Astrocyte (in vitro differentiated cells and primary cell): Measurements from ENCODE around the gene DLG1. TPM values are rescaled to one million over a fixed set of nuclear protein-coding genes. Genes with fewer than 3 reads are reported as not detected.
"Not testable (repeated sequence)": the region's sequence is repeated elsewhere in the genome, so short reads cannot be mapped to it uniquely, and the experiment has no call there.

Experiments used
- DNase-seq: peaks from one replicate; pipeline ENCODE4 v3.0.0-alpha.2; 2010; ENCODE audit warnings: low read depth
- FAIRE-seq: peaks from 2 replicates; lab custom pipeline; 2011; peaks lifted over from hg19 to GRCh38; lab: Jason Lieb, UNC
- H2AFZ ChIP-seq: 2 replicates; pipeline ENCODE4 v1.6.0; 2012; ENCODE audit warnings: low read depth, low read length, inconsistent platforms
- H3K27ac ChIP-seq: 2 replicates; pipeline ENCODE4 v1.5.1; 2011; ENCODE audit warnings: low read depth, low read length, inconsistent platforms
- H3K27me3 ChIP-seq: 2 replicates; pipeline ENCODE4 v1.6.0; 2011; ENCODE audit warnings: low read length, inconsistent platforms; ENCODE audit not compliant: insufficient read depth
- H3K36me3 ChIP-seq: 2 replicates; pipeline ENCODE4 v1.5.1; 2011; ENCODE audit warnings: low read length, inconsistent platforms; ENCODE audit not compliant: insufficient read depth
- H3K4me1 ChIP-seq: 2 replicates; pipeline ENCODE4 v1.5.1; 2011; ENCODE audit warnings: low read length, inconsistent platforms; ENCODE audit not compliant: insufficient read depth
- H3K4me2 ChIP-seq: 2 replicates; pipeline ENCODE4 v1.6.0; 2012; ENCODE audit warnings: low read length, inconsistent platforms
- H3K4me3 ChIP-seq: 2 replicates; pipeline ENCODE4 v1.5.1; 2011; ENCODE audit warnings: low read depth, mild to moderate bottlenecking, low read length, inconsistent platforms; ENCODE audit not compliant: insufficient read depth
- H3K79me2 ChIP-seq: 2 replicates; pipeline ENCODE4 v1.6.0; 2012; ENCODE audit warnings: mild to moderate bottlenecking, low read length, inconsistent platforms; ENCODE audit not compliant: insufficient read depth
- H3K9ac ChIP-seq: 2 replicates; pipeline ENCODE4 v1.6.0; 2012; ENCODE audit warnings: mild to moderate bottlenecking, low read length, inconsistent platforms
- H3K9me3 ChIP-seq: 2 replicates; pipeline ENCODE4 v1.5.1; 2012; ENCODE audit warnings: low read depth, mild to moderate bottlenecking, low read length, inconsistent platforms; ENCODE audit not compliant: insufficient read depth
- H4K20me1 ChIP-seq: 2 replicates; pipeline ENCODE4 v1.6.0; 2012; ENCODE audit warnings: low read length, inconsistent platforms; ENCODE audit not compliant: insufficient read depth
- H3K27ac Mint-ChIP-seq: one replicate; pipeline ENCODE4 v1.8.0; 2021; ENCODE audit warnings: mild to moderate bottlenecking, mixed read lengths; ENCODE audit not compliant: unreplicated experiment
- H3K27me3 Mint-ChIP-seq: one replicate; pipeline ENCODE4 v1.8.0; 2021; ENCODE audit warnings: low read depth, mixed read lengths; ENCODE audit not compliant: unreplicated experiment
- H3K36me3 Mint-ChIP-seq: one replicate; pipeline ENCODE4 v1.8.0; 2021; ENCODE audit warnings: low read depth, mixed read lengths; ENCODE audit not compliant: unreplicated experiment
- H3K4me1 Mint-ChIP-seq: one replicate; pipeline ENCODE4 v1.8.0; 2021; ENCODE audit warnings: low read depth, mixed read lengths; ENCODE audit not compliant: unreplicated experiment
- H3K4me3 Mint-ChIP-seq: one replicate; pipeline ENCODE4 v1.8.0; 2021; ENCODE audit warnings: mild to moderate bottlenecking, moderate library complexity, mixed read lengths; ENCODE audit not compliant: unreplicated experiment
- H3K9me3 Mint-ChIP-seq: one replicate; pipeline ENCODE4 v1.8.0; 2021; ENCODE audit warnings: mild to moderate bottlenecking, mixed read lengths; ENCODE audit not compliant: unreplicated experiment
- EZH2 ChIP-seq: IDR thresholded peaks from 2 replicates; pipeline ENCODE4 v1.6.1; 2012; ENCODE audit warnings: mild to moderate bottlenecking, low read length, inconsistent platforms; ENCODE audit not compliant: insufficient read depth
- total RNA-seq: library from RNA; stranded (reverse); gene quantifications from 2 replicates; pipeline ENCODE4 v1.2.1, GENCODE V29; 2021
- TF ChIP-seq, protein P1 (sequence below): IDR thresholded peaks from 2 replicates; pipeline ENCODE4 v1.5.1; 2011; ENCODE audit warnings: low read depth, mild to moderate bottlenecking, inconsistent platforms, low read length, moderate library complexity; ENCODE audit not compliant: insufficient read depth

DLG1 gene
- total RNA-seq, 1 donor from 2014 or later = 210 TPM

DNA sequence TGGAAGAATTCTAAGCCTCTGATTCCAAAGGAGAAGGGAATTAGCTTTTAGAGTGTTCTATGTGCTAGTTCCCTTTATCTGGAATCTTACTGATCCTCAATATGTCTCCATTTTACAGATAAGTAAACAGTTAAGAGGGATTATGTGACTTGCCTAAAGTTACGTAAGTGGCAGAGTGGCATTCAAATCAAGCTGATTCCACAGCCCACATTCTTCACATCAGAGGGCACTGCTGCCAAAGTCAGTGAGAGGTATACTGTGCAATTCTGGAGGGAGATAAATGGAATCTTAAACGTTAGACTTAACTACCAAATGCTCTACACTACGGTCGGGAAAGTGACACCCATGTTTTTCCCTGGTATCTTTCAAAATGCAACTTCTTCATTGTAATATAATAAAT lies 257.8 kb downstream of the DLG1 start:
- Histone ChIP-seq H3K9me3 (no peaks in the 10 kb centered on the region), H3K27me3 (no peaks in the 10 kb centered on the region), H3K4me2 (no peak overlapping the region), H3K79me2 (no peaks in the 10 kb centered on the region), H3K4me3 (no peak overlapping the region), H4K20me1 (peaks cover 30% of the 10 kb centered on the region), H2AFZ (no peak overlapping the region), H3K4me1 (no peaks in the 10 kb centered on the region), H3K36me3 (peaks cover 33% of the 10 kb centered on the region), H3K9ac (no peak overlapping the region), H3K27ac (no peak overlapping the region)
- Mint-ChIP-seq H3K9me3 (no peaks in the 10 kb centered on the region), H3K4me3 (no peak overlapping the region), H3K36me3 (peaks cover 4% of the 10 kb centered on the region), H3K27me3 (no peaks in the 10 kb centered on the region), H3K27ac (no peak overlapping the region), H3K4me1 (peaks cover 2% of the 10 kb centered on the region)
- DNase-seq (no peak), FAIRE-seq (no peak)
- TF ChIP-seq EZH2 = no peak
- TF ChIP-seq, protein P1, sequence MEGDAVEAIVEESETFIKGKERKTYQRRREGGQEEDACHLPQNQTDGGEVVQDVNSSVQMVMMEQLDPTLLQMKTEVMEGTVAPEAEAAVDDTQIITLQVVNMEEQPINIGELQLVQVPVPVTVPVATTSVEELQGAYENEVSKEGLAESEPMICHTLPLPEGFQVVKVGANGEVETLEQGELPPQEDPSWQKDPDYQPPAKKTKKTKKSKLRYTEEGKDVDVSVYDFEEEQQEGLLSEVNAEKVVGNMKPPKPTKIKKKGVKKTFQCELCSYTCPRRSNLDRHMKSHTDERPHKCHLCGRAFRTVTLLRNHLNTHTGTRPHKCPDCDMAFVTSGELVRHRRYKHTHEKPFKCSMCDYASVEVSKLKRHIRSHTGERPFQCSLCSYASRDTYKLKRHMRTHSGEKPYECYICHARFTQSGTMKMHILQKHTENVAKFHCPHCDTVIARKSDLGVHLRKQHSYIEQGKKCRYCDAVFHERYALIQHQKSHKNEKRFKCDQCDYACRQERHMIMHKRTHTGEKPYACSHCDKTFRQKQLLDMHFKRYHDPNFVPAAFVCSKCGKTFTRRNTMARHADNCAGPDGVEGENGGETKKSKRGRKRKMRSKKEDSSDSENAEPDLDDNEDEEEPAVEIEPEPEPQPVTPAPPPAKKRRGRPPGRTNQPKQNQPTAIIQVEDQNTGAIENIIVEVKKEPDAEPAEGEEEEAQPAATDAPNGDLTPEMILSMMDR = no peak

DNA sequence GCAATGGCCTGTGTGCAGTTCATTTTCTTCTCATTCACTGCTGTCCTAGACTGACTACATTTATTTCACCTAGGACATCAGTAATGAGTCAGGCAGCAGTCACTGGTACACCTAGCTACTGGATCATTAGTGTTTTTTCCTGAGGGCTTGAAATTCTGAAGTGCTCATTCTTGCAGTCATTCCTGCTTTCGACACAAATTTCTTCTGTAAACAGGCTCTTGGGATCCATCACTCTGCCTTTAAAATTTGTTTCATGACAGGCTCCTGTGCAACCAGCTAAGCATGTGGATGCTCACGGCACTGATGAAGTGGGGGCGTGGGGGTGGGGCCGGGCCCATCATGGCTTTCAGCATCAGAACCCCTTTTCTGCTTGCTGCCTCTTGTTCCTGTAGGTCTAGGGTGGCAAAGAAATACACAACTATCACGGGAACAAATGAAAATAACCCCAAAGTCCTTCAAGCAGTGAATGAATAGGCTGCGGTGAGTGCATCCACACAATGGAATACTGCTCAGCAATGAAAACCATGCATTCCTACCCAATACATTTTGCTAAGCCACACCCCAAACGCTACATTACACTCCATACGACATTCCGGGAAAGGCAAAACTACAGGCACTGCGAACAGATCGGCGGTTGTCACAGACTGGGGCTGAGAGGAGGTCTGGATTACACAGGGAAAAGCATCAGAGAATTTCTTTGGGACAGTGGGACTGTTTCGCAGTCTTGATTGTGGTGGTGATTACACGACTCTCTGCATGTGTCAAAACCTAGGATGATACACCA lies 259.5 kb downstream of the DLG1 start:
- Mint-ChIP-seq H3K27ac (no peak overlapping the region), H3K4me1 (peaks cover 4% of the 10 kb centered on the region), H3K36me3 (peaks cover 5% of the 10 kb centered on the region), H3K27me3 (no peaks in the 10 kb centered on the region), H3K4me3 (no peak overlapping the region), H3K9me3 (no peaks in the 10 kb centered on the region)
- Histone ChIP-seq H2AFZ (no peak overlapping the region), H3K27me3 (no peaks in the 10 kb centered on the region), H3K79me2 (no peaks in the 10 kb centered on the region), H3K4me2 (no peak overlapping the region), H3K27ac (no peak overlapping the region), H3K9me3 (no peaks in the 10 kb centered on the region), H3K4me1 (no peaks in the 10 kb centered on the region), H3K36me3 (peaks cover 17% of the 10 kb centered on the region), H3K9ac (no peak overlapping the region), H3K4me3 (no peak overlapping the region), H4K20me1 (peaks cover 18% of the 10 kb centered on the region)
- DNase-seq (no peak), FAIRE-seq (no peak)
- no peak for TF ChIP-seq EZH2
- TF ChIP-seq, protein P1 = no peak

DNA sequence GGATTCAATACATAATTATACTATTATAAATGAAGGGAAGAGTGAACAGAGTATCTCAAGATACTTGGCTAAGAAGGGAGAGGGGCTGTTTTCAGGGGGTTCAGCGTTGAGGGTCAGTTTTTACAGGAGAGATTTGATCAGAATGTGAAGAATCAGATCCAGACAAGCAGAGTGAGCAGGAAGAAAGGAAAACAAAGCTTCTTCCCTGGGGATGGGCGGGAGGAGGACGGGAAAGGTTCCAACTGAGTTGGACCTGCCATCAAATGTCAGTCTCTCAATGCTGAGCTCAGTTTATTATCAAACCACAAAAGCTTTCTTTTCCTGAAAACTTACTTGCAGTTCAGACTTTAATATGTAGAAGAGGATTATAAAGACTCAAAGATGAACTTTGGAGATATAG lies 262.8 kb downstream of the DLG1 start:
- Mint-ChIP-seq H3K27ac (no peak overlapping the region), H3K36me3 (peaks cover 5% of the 10 kb centered on the region), H3K4me3 (no peak overlapping the region), H3K4me1 (peaks cover 17% of the 10 kb centered on the region), H3K27me3 (no peaks in the 10 kb centered on the region), H3K9me3 (no peaks in the 10 kb centered on the region)
- Histone ChIP-seq H3K36me3 (peaks cover 8% of the 10 kb centered on the region), H3K4me1 (peaks cover 14% of the 10 kb centered on the region), H3K27ac (no peak overlapping the region), H2AFZ (no peak overlapping the region), H3K4me2 (no peak overlapping the region), H3K9ac (no peak overlapping the region), H3K27me3 (no peaks in the 10 kb centered on the region), H3K9me3 (no peaks in the 10 kb centered on the region), H3K4me3 (no peak overlapping the region), H3K79me2 (no peaks in the 10 kb centered on the region), H4K20me1 (peaks cover 18% of the 10 kb centered on the region)
- no peak for DNase-seq
- no peak for FAIRE-seq
- TF ChIP-seq, protein P1 = no peak
- no peak for TF ChIP-seq EZH2

DNA sequence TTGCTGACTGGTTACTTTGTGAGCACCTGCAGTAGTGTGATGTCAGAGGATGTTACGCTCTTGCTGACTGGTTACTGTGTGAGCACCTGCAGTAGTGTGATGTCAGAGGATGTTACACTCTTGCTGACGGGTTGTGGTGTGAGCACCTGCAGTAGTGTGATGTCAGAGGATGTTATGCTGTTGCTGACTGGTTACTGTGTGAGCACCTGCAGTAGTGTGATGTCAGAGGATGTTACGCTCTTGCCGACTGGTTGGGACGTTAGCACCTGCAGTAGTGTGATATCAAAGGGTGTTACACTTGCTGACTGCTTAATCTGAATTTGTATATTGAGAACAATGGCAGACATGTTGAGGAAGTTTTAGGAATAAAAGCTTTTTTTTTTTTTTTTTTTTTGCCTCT lies 263.6 kb downstream of the DLG1 start:
- H3K9me3 ChIP-seq, H3K79me2 ChIP-seq, H2AFZ ChIP-seq, H3K4me2 ChIP-seq, H3K27me3 Mint-ChIP-seq, H3K36me3 Mint-ChIP-seq, H3K4me3 Mint-ChIP-seq, FAIRE-seq, H3K9ac ChIP-seq, H3K27ac ChIP-seq, H3K4me3 ChIP-seq, H3K36me3 ChIP-seq, H3K27me3 ChIP-seq, H3K9me3 Mint-ChIP-seq, H3K27ac Mint-ChIP-seq: not testable (repeated sequence)
- peaks cover 17% of the 10 kb centered on the region for H3K4me1 Mint-ChIP-seq
- DNase-seq = peak; percentile 26
- H3K4me1 ChIP-seq = peaks cover 18% of the 10 kb centered on the region
- H4K20me1 ChIP-seq = peaks cover 16% of the 10 kb centered on the region
